Measurements from ENCODE around the gene TALDO1. TPM values are rescaled to one million over a fixed set of nuclear protein-coding genes. Genes with fewer than 3 reads are reported as not detected.

TALDO1 gene
- total RNA-seq, 1 experiment from 2014 or later: 314 TPM

GRCh38 chr11:772429-773390, 25.4 kb downstream of the TALDO1 start (continued):
- TF ChIP-seq, protein P1, sequence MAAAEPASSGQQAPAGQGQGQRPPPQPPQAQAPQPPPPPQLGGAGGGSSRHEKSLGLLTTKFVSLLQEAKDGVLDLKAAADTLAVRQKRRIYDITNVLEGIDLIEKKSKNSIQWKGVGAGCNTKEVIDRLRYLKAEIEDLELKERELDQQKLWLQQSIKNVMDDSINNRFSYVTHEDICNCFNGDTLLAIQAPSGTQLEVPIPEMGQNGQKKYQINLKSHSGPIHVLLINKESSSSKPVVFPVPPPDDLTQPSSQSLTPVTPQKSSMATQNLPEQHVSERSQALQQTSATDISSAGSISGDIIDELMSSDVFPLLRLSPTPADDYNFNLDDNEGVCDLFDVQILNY (CRISPR knock-in tag; IDR thresholded peaks at IDR 0.05): no peak
- TF ChIP-seq ESRRA (CRISPR knock-in tag; IDR thresholded peaks at IDR 0.05; ENCODE audit: borderline replicate concordance) (no peak), ATF1 (CRISPR knock-in tag; IDR thresholded peaks at IDR 0.05) (no peak), FOXJ3 (CRISPR knock-in tag; IDR thresholded peaks at IDR 0.05; ENCODE audit: borderline replicate concordance) (no peak), ELF4 (CRISPR knock-in tag; IDR thresholded peaks at IDR 0.05; ENCODE audit: low read depth) (no peak), NR2C2 (CRISPR knock-in tag; IDR thresholded peaks at IDR 0.05) (no peak)

GRCh38 chr11:773425-773824, 26.2 kb downstream of the TALDO1 start:
- Mint-ChIP-seq H3K4me1 (peaks cover 11% of the 10 kb centered on the region), H3K4me3 (no peak overlapping the region), H3K9me3 (no peaks in the 10 kb centered on the region), H3K36me3 (peaks cover 9% of the 10 kb centered on the region; the same call in 1 of the 2 replicates), H3K27me3 (ENCODE audit: low read depth) (no peaks in the 10 kb centered on the region), H3K27ac (no peak overlapping the region)
- no peak for DNase-seq (ENCODE audit: low spot score)
- ChIA-PET POLR2A (no interaction called here), CTCF (interaction anchor here (0.5 kb wide), 1 partner anchor 12 kb away, joined by 3 read pairs; no protein-coding TSS in a partner anchor)
- TF ChIP-seq ZNF423 (CRISPR knock-in tag; IDR thresholded peaks at IDR 0.05): no peak
- TF ChIP-seq EMX1 (CRISPR knock-in tag; IDR thresholded peaks at IDR 0.05): no peak
- no peak for TF ChIP-seq ZNF671 (CRISPR knock-in tag; IDR thresholded peaks at IDR 0.05)
- TF ChIP-seq PRDM15 (CRISPR knock-in tag; IDR thresholded peaks at IDR 0.05): no peak
- TF ChIP-seq GTF2I (CRISPR knock-in tag; conservative IDR thresholded peaks at IDR 0.05): no peak
- TF ChIP-seq, protein P2, sequence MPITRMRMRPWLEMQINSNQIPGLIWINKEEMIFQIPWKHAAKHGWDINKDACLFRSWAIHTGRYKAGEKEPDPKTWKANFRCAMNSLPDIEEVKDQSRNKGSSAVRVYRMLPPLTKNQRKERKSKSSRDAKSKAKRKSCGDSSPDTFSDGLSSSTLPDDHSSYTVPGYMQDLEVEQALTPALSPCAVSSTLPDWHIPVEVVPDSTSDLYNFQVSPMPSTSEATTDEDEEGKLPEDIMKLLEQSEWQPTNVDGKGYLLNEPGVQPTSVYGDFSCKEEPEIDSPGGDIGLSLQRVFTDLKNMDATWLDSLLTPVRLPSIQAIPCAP (CRISPR knock-in tag; IDR thresholded peaks at IDR 0.05): no peak
- TF ChIP-seq ZNF512 (CRISPR knock-in tag; IDR thresholded peaks at IDR 0.05; ENCODE audit: borderline replicate concordance): no peak
- TF ChIP-seq NR2C2 (CRISPR knock-in tag; IDR thresholded peaks at IDR 0.05): no peak
- TF ChIP-seq, protein P3, sequence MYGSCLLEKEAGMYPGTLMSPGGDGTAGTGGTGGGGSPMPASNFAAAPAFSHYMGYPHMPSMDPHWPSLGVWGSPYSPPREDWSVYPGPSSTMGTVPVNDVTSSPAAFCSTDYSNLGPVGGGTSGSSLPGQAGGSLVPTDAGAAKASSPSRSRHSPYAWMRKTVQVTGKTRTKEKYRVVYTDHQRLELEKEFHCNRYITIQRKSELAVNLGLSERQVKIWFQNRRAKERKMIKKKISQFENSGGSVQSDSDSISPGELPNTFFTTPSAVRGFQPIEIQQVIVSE (CRISPR knock-in tag; IDR thresholded peaks at IDR 0.05; ENCODE audit: borderline replicate concordance): no peak
- TF ChIP-seq, protein P4, sequence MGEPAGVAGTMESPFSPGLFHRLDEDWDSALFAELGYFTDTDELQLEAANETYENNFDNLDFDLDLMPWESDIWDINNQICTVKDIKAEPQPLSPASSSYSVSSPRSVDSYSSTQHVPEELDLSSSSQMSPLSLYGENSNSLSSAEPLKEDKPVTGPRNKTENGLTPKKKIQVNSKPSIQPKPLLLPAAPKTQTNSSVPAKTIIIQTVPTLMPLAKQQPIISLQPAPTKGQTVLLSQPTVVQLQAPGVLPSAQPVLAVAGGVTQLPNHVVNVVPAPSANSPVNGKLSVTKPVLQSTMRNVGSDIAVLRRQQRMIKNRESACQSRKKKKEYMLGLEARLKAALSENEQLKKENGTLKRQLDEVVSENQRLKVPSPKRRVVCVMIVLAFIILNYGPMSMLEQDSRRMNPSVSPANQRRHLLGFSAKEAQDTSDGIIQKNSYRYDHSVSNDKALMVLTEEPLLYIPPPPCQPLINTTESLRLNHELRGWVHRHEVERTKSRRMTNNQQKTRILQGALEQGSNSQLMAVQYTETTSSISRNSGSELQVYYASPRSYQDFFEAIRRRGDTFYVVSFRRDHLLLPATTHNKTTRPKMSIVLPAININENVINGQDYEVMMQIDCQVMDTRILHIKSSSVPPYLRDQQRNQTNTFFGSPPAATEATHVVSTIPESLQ (CRISPR knock-in tag; IDR thresholded peaks at IDR 0.05): no peak
- TF ChIP-seq RELA (CRISPR knock-in tag; IDR thresholded peaks at IDR 0.05; ENCODE audit: borderline replicate concordance): no peak
- TF ChIP-seq FOXK1 (CRISPR knock-in tag; IDR thresholded peaks at IDR 0.05): no peak
- TF ChIP-seq ZNF263 (CRISPR knock-in tag; IDR thresholded peaks at IDR 0.05; ENCODE audit: low read depth): no peak
- no peak for TF ChIP-seq HMGA2 (CRISPR knock-in tag; IDR thresholded peaks at IDR 0.05)
- no peak for TF ChIP-seq ZNF425 (CRISPR knock-in tag; conservative IDR thresholded peaks at IDR 0.05)
- TF ChIP-seq ATF1 (CRISPR knock-in tag; IDR thresholded peaks at IDR 0.05): no peak
- TF ChIP-seq KAT7 (CRISPR knock-in tag; IDR thresholded peaks at IDR 0.05; ENCODE audit: borderline replicate concordance): no peak
- no peak for ATAC-seq

Measured in WTC11 (cell line).